LNCAP (cell line): ENCODE results near the gene PCIF1.

Experiments used
- CTCF ChIP-seq: fragments of 450-650 bp; IDR thresholded peaks from 2 replicates; pipeline ENCODE4 v1.5.1; 2017; ENCODE audit warnings: mild to moderate bottlenecking

PCIF1 gene

GRCh38 chr20:45892049-45892825 lies 42.2 kb upstream of the PCIF1 start:
- no peak for TF ChIP-seq CTCF

GRCh38 chr20:45892828-45893500 lies 41.5 kb upstream of the PCIF1 start:
- TF ChIP-seq CTCF: no peak

DNA sequence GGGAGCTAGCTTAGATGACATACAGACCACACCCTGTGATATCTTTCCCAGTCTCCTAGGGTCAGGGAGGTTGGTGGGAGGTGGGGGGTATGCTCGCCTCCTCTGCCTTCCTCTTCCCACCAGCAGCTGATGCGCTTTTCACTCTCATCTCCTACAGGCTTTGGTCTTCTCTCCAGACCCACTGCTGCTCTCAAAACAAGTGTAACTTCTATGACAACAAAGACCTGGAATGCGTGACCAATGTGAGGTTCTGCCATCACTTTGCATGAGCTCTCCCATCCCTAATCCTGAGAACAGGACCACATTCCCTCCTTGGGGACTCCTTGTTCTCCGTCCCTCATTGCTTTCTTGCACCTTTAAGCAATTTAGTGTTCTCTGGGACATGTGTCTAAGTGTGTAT lies 40.7 kb upstream of the PCIF1 start:
- TF ChIP-seq CTCF: no peak

GRCh38 chr20:45894797-45895196 lies 39.7 kb upstream of the PCIF1 start:
- no peak for TF ChIP-seq CTCF

GRCh38 chr20:45896641-45897161 lies 37.8 kb upstream of the PCIF1 start:
- no peak for TF ChIP-seq CTCF

GRCh38 chr20:45897289-45897688 lies 37.2 kb upstream of the PCIF1 start:
- TF ChIP-seq CTCF: no peak

- TF ChIP-seq CTCF: no peak
Measured at GRCh38 chr20:45897692-45898091, 36.8 kb upstream of the PCIF1 start.
